DOHH2 (cell line): Measurements from ENCODE around the gene DCAF12L2.

Source experiments
- H3F3A ChIP-seq: fragments of 200-600 bp; sonication (generic), shearing (Covaris generic); 2 replicates; pipeline ENCODE4 v1.6.0; 2016; ENCODE audit warnings: antibody characterized with exemption, mild to moderate bottlenecking; ENCODE audit not compliant: control insufficient read depth, insufficient read depth
- H3K27ac ChIP-seq: fragments of 200-600 bp; sonication (generic); 2 replicates; pipeline ENCODE4 v1.5.1; 2014; ENCODE audit warnings: low read depth, mild to moderate bottlenecking, low read length, moderate library complexity
- H3K27me3 ChIP-seq: fragments of 200-600 bp; sonication (generic); 2 replicates; pipeline ENCODE4 v1.6.1; 2014; ENCODE audit warnings: mild to moderate bottlenecking, low read length, mixed read lengths; ENCODE audit not compliant: control insufficient read depth
- H3K36me3 ChIP-seq: fragments of 200-600 bp; sonication (generic); 2 replicates; pipeline ENCODE4 v1.6.1; 2014; ENCODE audit warnings: mild to moderate bottlenecking, low read length, moderate library complexity, mixed read lengths; ENCODE audit not compliant: control insufficient read depth
- H3K4me1 ChIP-seq: fragments of 200-600 bp; sonication (generic); 2 replicates; pipeline ENCODE4 v1.6.1; 2014; ENCODE audit warnings: mild to moderate bottlenecking, low read length, mixed read lengths; ENCODE audit not compliant: control insufficient read depth
- H3K4me2 ChIP-seq: fragments of 200-600 bp; sonication (generic); 2 replicates; pipeline ENCODE4 v1.6.0; 2014; ENCODE audit warnings: mild to moderate bottlenecking, low read length, moderate library complexity
- H3K4me3 ChIP-seq: fragments of 200-600 bp; sonication (generic); 2 replicates; pipeline ENCODE4 v1.5.1; 2014; ENCODE audit warnings: mild to moderate bottlenecking, low read length, mixed read lengths
- H3K79me2 ChIP-seq: fragments of 200-600 bp; sonication (generic); 2 replicates; pipeline ENCODE4 v1.6.1; 2014; ENCODE audit warnings: mild to moderate bottlenecking, low read length, mixed read lengths; ENCODE audit not compliant: control insufficient read depth
- H3K9me2 ChIP-seq: fragments of 200-600 bp; sonication (generic); replicated peaks from 2 replicates; pipeline ENCODE4 v1.6.1; 2014; ENCODE audit warnings: mild to moderate bottlenecking, low read length, mixed read lengths; ENCODE audit not compliant: control insufficient read depth
- H3K9me3 ChIP-seq: fragments of 200-600 bp; sonication (generic); 2 replicates; pipeline ENCODE4 v1.6.1; 2014; ENCODE audit warnings: antibody characterized with exemption, low read length, mixed read lengths; ENCODE audit not compliant: control insufficient read depth, insufficient read depth
- H4K20me1 ChIP-seq: fragments of 200-600 bp; sonication (generic); 2 replicates; pipeline ENCODE4 v1.6.0; 2014; ENCODE audit warnings: low read depth, mild to moderate bottlenecking, antibody characterized with exemption, low read length, moderate library complexity; ENCODE audit not compliant: control insufficient read depth, insufficient read depth
- CTCF ChIP-seq: fragments of 200-600 bp; sonication (generic); IDR thresholded peaks from one replicate; pipeline ENCODE4 v1.5.1; 2014; ENCODE audit warnings: antibody characterized with exemption, mild to moderate bottlenecking, low read depth, low read length; ENCODE audit not compliant: poor library complexity, severe bottlenecking
- EZH2phosphoT487 ChIP-seq: fragments of 200-600 bp; sonication (generic); IDR thresholded peaks from 2 replicates; pipeline ENCODE4 v1.6.1; 2017; ENCODE audit warnings: borderline replicate concordance, mild to moderate bottlenecking, antibody characterized with exemption, low read length, moderate library complexity, mixed read lengths

Gene DCAF12L2

DNA sequence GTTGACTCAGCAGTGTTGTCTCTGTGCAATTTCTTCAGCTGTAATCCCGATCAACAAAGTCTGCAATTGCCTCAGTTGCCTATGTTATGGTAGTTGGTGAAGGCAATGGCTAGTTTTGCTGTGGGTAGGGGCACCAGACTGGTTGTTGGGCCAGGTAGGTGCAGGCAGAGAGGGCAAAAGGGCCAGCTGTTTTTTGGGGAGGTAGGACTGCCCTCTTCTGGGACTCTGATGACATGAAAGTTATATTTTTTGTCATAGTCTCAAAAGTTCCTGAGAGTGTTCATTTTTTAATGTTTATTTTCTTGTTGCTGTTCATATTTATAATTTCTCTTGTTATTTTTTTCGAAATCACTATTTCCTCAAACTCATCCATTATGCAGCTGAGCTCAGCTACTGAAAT, 25.1 kb downstream of the DCAF12L2 start:
- Histone ChIP-seq H3K36me3 (no peaks in the 10 kb centered on the region), H3K9me3 (no peaks in the 10 kb centered on the region)

GRCh38 chrX:126137899-126138298, 28.2 kb downstream of the DCAF12L2 start:
- Histone ChIP-seq H3K27me3 (no peaks in the 10 kb centered on the region), H3K27ac (no peak overlapping the region), H3K9me2 (no peaks in the 10 kb centered on the region), H3K9me3 (no peaks in the 10 kb centered on the region), H3K36me3 (no peaks in the 10 kb centered on the region), H3K79me2 (no peaks in the 10 kb centered on the region), H3K4me1 (no peaks in the 10 kb centered on the region), H3F3A (no peaks in the 10 kb centered on the region), H4K20me1 (no peaks in the 10 kb centered on the region), H3K4me2 (no peak overlapping the region), H3K4me3 (no peak overlapping the region)
- no peak for TF ChIP-seq EZH2phosphoT487
- TF ChIP-seq CTCF, result peak; percentile 50

More for the DNA sequence above, 25.1 kb downstream of the DCAF12L2 start:
- H3K27ac ChIP-seq, result no peak overlapping the region
- H3K4me3 ChIP-seq, result no peak overlapping the region
- no peaks in the 10 kb centered on the region for H3K9me2 ChIP-seq
- no peak for TF ChIP-seq CTCF
- no peak for TF ChIP-seq EZH2phosphoT487
- H3K27me3 ChIP-seq, result no peaks in the 10 kb centered on the region
- no peaks in the 10 kb centered on the region for H3K4me1 ChIP-seq
- no peaks in the 10 kb centered on the region for H3F3A ChIP-seq
- no peak overlapping the region for H3K4me2 ChIP-seq
- no peaks in the 10 kb centered on the region for H3K79me2 ChIP-seq
- no peaks in the 10 kb centered on the region for H4K20me1 ChIP-seq

DNA sequence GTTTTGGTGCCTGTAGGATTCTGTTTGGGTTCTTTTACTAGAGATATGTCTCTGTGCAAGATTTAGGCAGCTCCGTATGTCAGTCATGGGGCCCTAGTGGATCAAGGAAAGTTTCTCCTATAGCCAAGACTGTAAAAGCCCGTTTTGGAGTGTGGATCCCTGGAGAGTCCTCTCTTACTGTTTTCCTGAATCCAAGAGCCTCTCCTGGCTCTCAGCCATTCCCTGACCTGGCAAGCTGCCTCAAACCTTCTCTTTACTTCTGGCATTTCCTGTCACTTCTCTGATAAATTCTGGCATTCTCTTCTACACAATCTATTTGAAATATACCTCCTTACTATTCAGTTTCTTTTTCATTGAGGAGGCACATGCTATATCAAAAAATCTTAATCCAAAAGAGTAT, 41.4 kb downstream of the DCAF12L2 start:
- Histone ChIP-seq H3K27ac (no peak overlapping the region), H3K9me3 (no peaks in the 10 kb centered on the region), H3K36me3 (no peaks in the 10 kb centered on the region), H3K79me2 (no peaks in the 10 kb centered on the region), H3K27me3 (no peaks in the 10 kb centered on the region), H3K4me3 (no peak overlapping the region), H3K9me2 (no peaks in the 10 kb centered on the region), H4K20me1 (no peaks in the 10 kb centered on the region), H3K4me1 (no peaks in the 10 kb centered on the region), H3F3A (no peaks in the 10 kb centered on the region), H3K4me2 (no peak overlapping the region)
- TF ChIP-seq EZH2phosphoT487 (no peak), CTCF (no peak)
